HEK293 (cell line): ENCODE measurements around the gene CADPS.

Experiments
- CTCF ChIA-PET: fragments of 350-600 bp; formaldehyde crosslinking; extraction: SDS; loops from one replicate; lab custom pipeline; 2021; ENCODE audit warnings: antibody characterized with exemption; lab: Yijun Ruan, JAX
- POLR2A ChIA-PET: fragments of 300-600 bp; formaldehyde crosslinking; extraction: SDS; loops from one replicate; lab custom pipeline; 2020; ENCODE audit warnings: antibody characterized with exemption, inconsistent platforms; lab: Yijun Ruan, JAX
- H3K27ac ChIP-seq: fragments of 200-500 bp; sonication (Bioruptor generic); 2 replicates; pipeline ENCODE4 v1.5.1; 2014; ENCODE audit warnings: low read depth, low read length, control low read depth, inconsistent platforms; ENCODE audit errors: extremely low read depth
- H3K36me3 ChIP-seq, 2 experiments: fragments of 200-500 bp in 1 of 2; sonication (Bioruptor generic) in 1 of 2; 1 replicate in 1 of 2; 2 replicates in 1 of 2; pipeline ENCODE4 v1.5.1; 2014 to 2017; ENCODE audit warnings: inconsistent platforms in 2 of 2, low read length in 2 of 2; ENCODE audit not compliant: control insufficient read depth in 2 of 2, insufficient read depth in 1 of 2
- H3K4me1 ChIP-seq: fragments of 200-500 bp; sonication (Bioruptor generic); 2 replicates; pipeline ENCODE4 v1.5.1; 2014; ENCODE audit warnings: mild to moderate bottlenecking, low read length, inconsistent platforms; ENCODE audit not compliant: control insufficient read depth, insufficient read depth
- H3K4me3 ChIP-seq: 2 replicates; pipeline ENCODE4 v1.5.1; 2011; ENCODE audit warnings: low read depth, mild to moderate bottlenecking, control low read depth, low read length, moderate library complexity
- H3K9me3 ChIP-seq: fragments of 200-500 bp; sonication (Bioruptor generic); 2 replicates; pipeline ENCODE4 v1.5.1; 2014; ENCODE audit warnings: low read depth, low read length, inconsistent platforms; ENCODE audit not compliant: control insufficient read depth, insufficient read depth
- BCL11A ChIP-seq: fragments of 450-650 bp; formaldehyde crosslinking; IDR thresholded peaks from 2 replicates; pipeline ENCODE4 v1.5.1; 2016; ENCODE audit warnings: low read depth, missing biosample characterization, missing genetic modification characterization
- GLIS2 ChIP-seq: fragments of 450-650 bp; formaldehyde crosslinking; IDR thresholded peaks from 2 replicates; pipeline ENCODE4 v1.5.1; 2016; ENCODE audit warnings: missing biosample characterization, missing genetic modification characterization
- KLF8 ChIP-seq: fragments of 450-650 bp; formaldehyde crosslinking; IDR thresholded peaks from 2 replicates; pipeline ENCODE4 v1.5.1; 2016; ENCODE audit warnings: missing biosample characterization, missing genetic modification characterization
- MZF1 ChIP-seq: fragments of 450-650 bp; formaldehyde crosslinking; IDR thresholded peaks from 2 replicates; pipeline ENCODE4 v1.5.1; 2017; ENCODE audit warnings: missing biosample characterization, missing genetic modification characterization, borderline replicate concordance
- SP7 ChIP-seq: fragments of 450-650 bp; formaldehyde crosslinking; IDR thresholded peaks from 2 replicates; pipeline ENCODE4 v1.5.1; 2016; ENCODE audit warnings: missing biosample characterization, missing genetic modification characterization
- ZNF10 ChIP-seq: fragments of 450-650 bp; formaldehyde crosslinking; IDR thresholded peaks from 2 replicates; pipeline ENCODE4 v1.5.1; 2017; ENCODE audit warnings: missing biosample characterization, missing genetic modification characterization
- ZNF121 ChIP-seq: fragments of 450-650 bp; formaldehyde crosslinking; IDR thresholded peaks from 2 replicates; pipeline ENCODE4 v1.5.1; 2016; ENCODE audit warnings: missing biosample characterization, missing genetic modification characterization
- ZNF157 ChIP-seq: fragments of 450-650 bp; formaldehyde crosslinking; IDR thresholded peaks from 2 replicates; pipeline ENCODE4 v1.5.1; 2016; ENCODE audit warnings: missing biosample characterization, missing genetic modification characterization
- ZNF211 ChIP-seq: fragments of 450-650 bp; formaldehyde crosslinking; IDR thresholded peaks from 2 replicates; pipeline ENCODE4 v1.5.1; 2016; ENCODE audit warnings: low read depth, missing biosample characterization, missing genetic modification characterization
- ZNF394 ChIP-seq: fragments of 450-650 bp; formaldehyde crosslinking; IDR thresholded peaks from 2 replicates; pipeline ENCODE4 v1.5.1; 2016; ENCODE audit warnings: missing biosample characterization, missing genetic modification characterization, mild to moderate bottlenecking, moderate library complexity, borderline replicate concordance
- ZNF529 ChIP-seq: fragments of 450-650 bp; formaldehyde crosslinking; IDR thresholded peaks from 2 replicates; pipeline ENCODE4 v1.5.1; 2017; ENCODE audit warnings: missing genetic modification characterization, missing biosample characterization; ENCODE audit not compliant: insufficient replicate concordance
- ZNF623 ChIP-seq: fragments of 450-650 bp; formaldehyde crosslinking; IDR thresholded peaks from 2 replicates; pipeline ENCODE4 v1.5.1; 2016; ENCODE audit warnings: missing biosample characterization, missing genetic modification characterization
- ZNF654 ChIP-seq: fragments of 450-650 bp; formaldehyde crosslinking; IDR thresholded peaks from 2 replicates; pipeline ENCODE4 v1.5.1; 2016; ENCODE audit warnings: low read depth, missing biosample characterization, missing genetic modification characterization
- ZNF660 ChIP-seq: fragments of 450-650 bp; IDR thresholded peaks from 2 replicates; pipeline ENCODE4 v1.5.1; 2018; ENCODE audit warnings: missing biosample characterization, mild to moderate bottlenecking, missing genetic modification characterization
- ZNF664 ChIP-seq: fragments of 450-650 bp; formaldehyde crosslinking; IDR thresholded peaks from 2 replicates; pipeline ENCODE4 v1.5.1; 2016; ENCODE audit warnings: missing biosample characterization, missing genetic modification characterization
- ZNF670 ChIP-seq: fragments of 450-650 bp; formaldehyde crosslinking; IDR thresholded peaks from 2 replicates; pipeline ENCODE4 v1.5.1; 2016; ENCODE audit warnings: missing biosample characterization, missing genetic modification characterization, low read depth
- ZNF768 ChIP-seq: fragments of 450-650 bp; formaldehyde crosslinking; IDR thresholded peaks from 2 replicates; pipeline ENCODE4 v1.5.1; 2018; ENCODE audit warnings: missing biosample characterization, mild to moderate bottlenecking, missing genetic modification characterization
- ZSCAN30 ChIP-seq: fragments of 450-650 bp; IDR thresholded peaks from 2 replicates; pipeline ENCODE4 v1.5.1; 2018; ENCODE audit warnings: missing biosample characterization, mild to moderate bottlenecking, missing genetic modification characterization, moderate library complexity
- TF ChIP-seq, protein P1 (sequence below): fragments of 450-650 bp; formaldehyde crosslinking; IDR thresholded peaks from 2 replicates; pipeline ENCODE4 v1.5.1; 2016; ENCODE audit warnings: missing biosample characterization, missing genetic modification characterization
- TF ChIP-seq, protein P2 (sequence below): fragments of 450-650 bp; formaldehyde crosslinking; IDR thresholded peaks from 2 replicates; pipeline ENCODE4 v1.5.1; 2016; ENCODE audit warnings: missing biosample characterization, missing genetic modification characterization
- TF ChIP-seq, protein P3 (sequence below): fragments of 450-650 bp; formaldehyde crosslinking; IDR thresholded peaks from 2 replicates; pipeline ENCODE4 v1.5.1; 2017; ENCODE audit warnings: missing biosample characterization, missing genetic modification characterization

CADPS gene

DNA sequence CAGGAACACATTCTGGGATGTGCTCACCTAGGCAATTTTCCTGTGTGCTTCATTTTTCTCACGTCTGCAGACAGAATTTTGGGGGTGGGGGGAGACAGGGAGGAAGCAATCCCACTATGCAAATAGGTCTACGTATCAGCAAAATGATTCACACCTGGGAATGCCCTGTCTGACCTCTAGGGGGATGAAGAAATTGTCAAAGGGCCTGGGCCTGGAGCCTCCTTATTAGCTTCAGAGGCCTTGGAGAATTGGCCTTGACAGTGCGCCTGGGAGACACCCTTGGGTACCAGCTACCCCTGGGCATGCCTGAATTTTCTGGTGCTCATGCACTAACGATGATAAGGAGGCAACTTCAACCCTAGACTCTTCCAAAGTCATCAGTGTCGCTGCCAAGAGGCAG lies 207.5 kb downstream of the CADPS start (continued):
- TF ChIP-seq BCL11A (tag by site-specific recombination) = no peak
- no peak for TF ChIP-seq MZF1 (tag by site-specific recombination)

DNA sequence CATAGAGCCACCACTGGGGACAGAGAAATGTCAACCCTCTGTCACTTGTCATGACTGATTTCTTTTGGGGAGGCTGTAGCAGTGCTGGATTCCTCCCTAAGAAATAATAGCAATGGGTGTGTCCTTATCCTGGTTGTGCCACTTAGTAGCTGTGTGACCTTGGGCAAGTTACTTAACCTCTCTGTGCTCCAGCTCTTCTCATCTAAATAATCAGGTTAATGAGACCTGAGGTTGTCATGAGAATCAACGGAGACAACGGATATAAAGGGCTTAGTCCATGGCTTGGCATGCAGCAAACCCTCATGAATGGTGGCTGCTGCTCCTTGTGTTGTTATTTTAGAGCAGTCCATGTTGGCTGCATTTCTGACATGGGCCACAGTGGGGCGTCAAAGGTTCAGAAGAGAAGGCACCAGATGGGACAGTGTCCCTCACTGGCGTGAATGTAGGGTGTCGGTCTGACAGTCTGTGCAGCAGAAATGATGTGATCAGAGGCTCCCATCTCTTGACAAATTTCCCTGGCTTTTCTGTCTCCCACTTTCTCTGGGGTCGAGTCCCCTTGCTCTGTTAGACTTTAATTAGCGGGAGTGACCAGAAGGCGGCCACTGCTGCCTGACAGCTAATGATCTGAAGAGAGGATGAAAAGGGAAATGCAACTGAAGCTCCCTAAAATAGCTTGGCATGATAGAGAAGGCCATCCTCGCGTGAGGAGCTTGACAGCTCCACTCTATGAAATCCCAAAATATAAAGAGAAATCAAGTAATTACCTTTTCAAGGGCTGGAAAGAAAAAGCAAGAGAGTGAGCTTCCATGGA lies 209.4 kb downstream of the CADPS start:
- no peaks in the 10 kb centered on the region for H3K36me3 ChIP-seq
- TF ChIP-seq ZNF660 (0 out of 2 replicates have a peak, but pooled peaks have one; percentile 31), ZNF654 (peak; percentile 87), KLF8 (tag by site-specific recombination) (0 out of 2 replicates have a peak, but pooled peaks have one; percentile 9), ZNF664 (tag by site-specific recombination) (0 out of 2 replicates have a peak, but pooled peaks have one; percentile 31), ZNF211 (tag by site-specific recombination) (no peak), ZNF768 (tag by site-specific recombination) (peak; percentile 90), ZNF157 (tag by site-specific recombination) (no peak), ZSCAN30 (tag by site-specific recombination) (no peak), GLIS2 (tag by site-specific recombination) (no peak), ZNF394 (tag by site-specific recombination) (no peak), ZNF121 (no peak)
- TF ChIP-seq, protein P1, sequence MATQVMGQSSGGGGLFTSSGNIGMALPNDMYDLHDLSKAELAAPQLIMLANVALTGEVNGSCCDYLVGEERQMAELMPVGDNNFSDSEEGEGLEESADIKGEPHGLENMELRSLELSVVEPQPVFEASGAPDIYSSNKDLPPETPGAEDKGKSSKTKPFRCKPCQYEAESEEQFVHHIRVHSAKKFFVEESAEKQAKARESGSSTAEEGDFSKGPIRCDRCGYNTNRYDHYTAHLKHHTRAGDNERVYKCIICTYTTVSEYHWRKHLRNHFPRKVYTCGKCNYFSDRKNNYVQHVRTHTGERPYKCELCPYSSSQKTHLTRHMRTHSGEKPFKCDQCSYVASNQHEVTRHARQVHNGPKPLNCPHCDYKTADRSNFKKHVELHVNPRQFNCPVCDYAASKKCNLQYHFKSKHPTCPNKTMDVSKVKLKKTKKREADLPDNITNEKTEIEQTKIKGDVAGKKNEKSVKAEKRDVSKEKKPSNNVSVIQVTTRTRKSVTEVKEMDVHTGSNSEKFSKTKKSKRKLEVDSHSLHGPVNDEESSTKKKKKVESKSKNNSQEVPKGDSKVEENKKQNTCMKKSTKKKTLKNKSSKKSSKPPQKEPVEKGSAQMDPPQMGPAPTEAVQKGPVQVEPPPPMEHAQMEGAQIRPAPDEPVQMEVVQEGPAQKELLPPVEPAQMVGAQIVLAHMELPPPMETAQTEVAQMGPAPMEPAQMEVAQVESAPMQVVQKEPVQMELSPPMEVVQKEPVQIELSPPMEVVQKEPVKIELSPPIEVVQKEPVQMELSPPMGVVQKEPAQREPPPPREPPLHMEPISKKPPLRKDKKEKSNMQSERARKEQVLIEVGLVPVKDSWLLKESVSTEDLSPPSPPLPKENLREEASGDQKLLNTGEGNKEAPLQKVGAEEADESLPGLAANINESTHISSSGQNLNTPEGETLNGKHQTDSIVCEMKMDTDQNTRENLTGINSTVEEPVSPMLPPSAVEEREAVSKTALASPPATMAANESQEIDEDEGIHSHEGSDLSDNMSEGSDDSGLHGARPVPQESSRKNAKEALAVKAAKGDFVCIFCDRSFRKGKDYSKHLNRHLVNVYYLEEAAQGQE = no peak
- TF ChIP-seq, protein P2, sequence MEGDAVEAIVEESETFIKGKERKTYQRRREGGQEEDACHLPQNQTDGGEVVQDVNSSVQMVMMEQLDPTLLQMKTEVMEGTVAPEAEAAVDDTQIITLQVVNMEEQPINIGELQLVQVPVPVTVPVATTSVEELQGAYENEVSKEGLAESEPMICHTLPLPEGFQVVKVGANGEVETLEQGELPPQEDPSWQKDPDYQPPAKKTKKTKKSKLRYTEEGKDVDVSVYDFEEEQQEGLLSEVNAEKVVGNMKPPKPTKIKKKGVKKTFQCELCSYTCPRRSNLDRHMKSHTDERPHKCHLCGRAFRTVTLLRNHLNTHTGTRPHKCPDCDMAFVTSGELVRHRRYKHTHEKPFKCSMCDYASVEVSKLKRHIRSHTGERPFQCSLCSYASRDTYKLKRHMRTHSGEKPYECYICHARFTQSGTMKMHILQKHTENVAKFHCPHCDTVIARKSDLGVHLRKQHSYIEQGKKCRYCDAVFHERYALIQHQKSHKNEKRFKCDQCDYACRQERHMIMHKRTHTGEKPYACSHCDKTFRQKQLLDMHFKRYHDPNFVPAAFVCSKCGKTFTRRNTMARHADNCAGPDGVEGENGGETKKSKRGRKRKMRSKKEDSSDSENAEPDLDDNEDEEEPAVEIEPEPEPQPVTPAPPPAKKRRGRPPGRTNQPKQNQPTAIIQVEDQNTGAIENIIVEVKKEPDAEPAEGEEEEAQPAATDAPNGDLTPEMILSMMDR = peak; percentile 87
- CTCF ChIA-PET = interaction anchor here (0.6 to 5.5 kb wide), 21 partner anchors 11 to 667 kb away, joined by 3 to 45 read pairs (median 4); no protein-coding TSS in a partner anchor

DNA sequence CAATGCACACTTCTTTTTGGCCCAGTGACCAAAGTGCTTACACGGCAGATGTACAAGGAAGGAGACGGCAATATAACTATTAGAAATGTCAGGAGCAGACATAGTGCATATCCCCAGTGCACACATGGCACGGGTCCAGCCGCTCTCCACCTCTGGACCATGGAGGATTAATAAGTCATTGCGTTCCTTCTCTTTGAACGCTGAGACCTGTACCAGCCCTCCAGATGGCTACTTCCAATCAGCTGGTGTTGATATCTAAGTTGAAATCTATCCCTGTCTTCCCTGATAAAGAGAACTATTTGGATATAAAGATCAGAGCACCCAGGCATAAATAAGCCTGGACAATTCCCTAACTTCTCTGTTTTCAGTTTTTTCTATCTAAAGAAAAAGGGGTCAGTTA lies 212.5 kb downstream of the CADPS start:
- H3K9me3 ChIP-seq = no peaks in the 10 kb centered on the region
- H3K36me3 ChIP-seq = no peaks in the 10 kb centered on the region
- H3K27ac ChIP-seq = no peak overlapping the region
- POLR2A ChIA-PET = no interaction called here
- no peaks in the 10 kb centered on the region for H3K4me1 ChIP-seq
- no peak overlapping the region for H3K4me3 ChIP-seq
- TF ChIP-seq ZNF670 (tag by site-specific recombination) (no peak), ZNF10 (tag by site-specific recombination) (no peak), ZNF529 (tag by site-specific recombination) (no peak), ZNF623 (tag by site-specific recombination) (no peak), SP7 (no peak)
- TF ChIP-seq, protein P3, sequence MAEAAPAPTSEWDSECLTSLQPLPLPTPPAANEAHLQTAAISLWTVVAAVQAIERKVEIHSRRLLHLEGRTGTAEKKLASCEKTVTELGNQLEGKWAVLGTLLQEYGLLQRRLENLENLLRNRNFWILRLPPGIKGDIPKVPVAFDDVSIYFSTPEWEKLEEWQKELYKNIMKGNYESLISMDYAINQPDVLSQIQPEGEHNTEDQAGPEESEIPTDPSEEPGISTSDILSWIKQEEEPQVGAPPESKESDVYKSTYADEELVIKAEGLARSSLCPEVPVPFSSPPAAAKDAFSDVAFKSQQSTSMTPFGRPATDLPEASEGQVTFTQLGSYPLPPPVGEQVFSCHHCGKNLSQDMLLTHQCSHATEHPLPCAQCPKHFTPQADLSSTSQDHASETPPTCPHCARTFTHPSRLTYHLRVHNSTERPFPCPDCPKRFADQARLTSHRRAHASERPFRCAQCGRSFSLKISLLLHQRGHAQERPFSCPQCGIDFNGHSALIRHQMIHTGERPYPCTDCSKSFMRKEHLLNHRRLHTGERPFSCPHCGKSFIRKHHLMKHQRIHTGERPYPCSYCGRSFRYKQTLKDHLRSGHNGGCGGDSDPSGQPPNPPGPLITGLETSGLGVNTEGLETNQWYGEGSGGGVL (tag by site-specific recombination) = no peak
- CTCF ChIA-PET = no interaction called here

More for the DNA sequence above, 209.4 kb downstream of the CADPS start:
- Histone ChIP-seq H3K4me3 (no peak overlapping the region), H3K9me3 (no peaks in the 10 kb centered on the region), H3K4me1 (no peaks in the 10 kb centered on the region), H3K27ac (no peak overlapping the region)
- POLR2A ChIA-PET = no interaction called here
